ENCODE results near the gene IL1RAPL1.
"Not testable (repeated sequence)": the region's sequence is repeated elsewhere in the genome, so short reads cannot be mapped to it uniquely, and the experiment has no call there.

The IL1RAPL1 gene

DNA sequence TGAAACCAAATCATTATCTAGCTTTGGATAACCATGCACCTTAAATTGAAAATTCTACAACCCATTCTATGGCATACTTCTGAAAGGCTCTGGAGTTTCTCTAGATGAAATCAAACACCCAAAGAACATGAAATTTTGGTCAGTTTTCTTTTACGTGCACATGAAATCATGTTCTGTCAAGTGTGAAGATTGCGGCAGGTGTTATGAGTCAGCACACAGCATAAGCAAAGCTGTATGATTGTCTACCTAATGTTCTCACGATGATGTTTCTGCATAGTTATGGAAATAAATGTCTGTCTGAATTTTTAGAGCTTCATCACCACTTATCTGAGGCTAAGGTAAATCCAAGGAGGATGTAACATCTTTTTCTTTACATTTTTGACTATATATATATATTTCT is 495.3 kb downstream of the IL1RAPL1 start:
- Histone ChIP-seq H3K36me3 (no peaks in the 10 kb centered on the region), H3K9me3 (no peaks in the 10 kb centered on the region), H3K4me3 (ENCODE audit: low read depth in 1 of 2, low read length in 1 of 2) (no peak overlapping the region), H3K27ac (no peak overlapping the region), H3K4me1 (ENCODE audit: control insufficient read depth in 1 of 2, insufficient read depth in 1 of 2, low read depth in 1 of 2, low read length in 1 of 2) (no peaks in the 10 kb centered on the region), H3K27me3 (no peaks in the 10 kb centered on the region)
- TF ChIP-seq, protein P1, sequence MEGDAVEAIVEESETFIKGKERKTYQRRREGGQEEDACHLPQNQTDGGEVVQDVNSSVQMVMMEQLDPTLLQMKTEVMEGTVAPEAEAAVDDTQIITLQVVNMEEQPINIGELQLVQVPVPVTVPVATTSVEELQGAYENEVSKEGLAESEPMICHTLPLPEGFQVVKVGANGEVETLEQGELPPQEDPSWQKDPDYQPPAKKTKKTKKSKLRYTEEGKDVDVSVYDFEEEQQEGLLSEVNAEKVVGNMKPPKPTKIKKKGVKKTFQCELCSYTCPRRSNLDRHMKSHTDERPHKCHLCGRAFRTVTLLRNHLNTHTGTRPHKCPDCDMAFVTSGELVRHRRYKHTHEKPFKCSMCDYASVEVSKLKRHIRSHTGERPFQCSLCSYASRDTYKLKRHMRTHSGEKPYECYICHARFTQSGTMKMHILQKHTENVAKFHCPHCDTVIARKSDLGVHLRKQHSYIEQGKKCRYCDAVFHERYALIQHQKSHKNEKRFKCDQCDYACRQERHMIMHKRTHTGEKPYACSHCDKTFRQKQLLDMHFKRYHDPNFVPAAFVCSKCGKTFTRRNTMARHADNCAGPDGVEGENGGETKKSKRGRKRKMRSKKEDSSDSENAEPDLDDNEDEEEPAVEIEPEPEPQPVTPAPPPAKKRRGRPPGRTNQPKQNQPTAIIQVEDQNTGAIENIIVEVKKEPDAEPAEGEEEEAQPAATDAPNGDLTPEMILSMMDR (IDR thresholded peaks at IDR 0.05), result no peak

DNA sequence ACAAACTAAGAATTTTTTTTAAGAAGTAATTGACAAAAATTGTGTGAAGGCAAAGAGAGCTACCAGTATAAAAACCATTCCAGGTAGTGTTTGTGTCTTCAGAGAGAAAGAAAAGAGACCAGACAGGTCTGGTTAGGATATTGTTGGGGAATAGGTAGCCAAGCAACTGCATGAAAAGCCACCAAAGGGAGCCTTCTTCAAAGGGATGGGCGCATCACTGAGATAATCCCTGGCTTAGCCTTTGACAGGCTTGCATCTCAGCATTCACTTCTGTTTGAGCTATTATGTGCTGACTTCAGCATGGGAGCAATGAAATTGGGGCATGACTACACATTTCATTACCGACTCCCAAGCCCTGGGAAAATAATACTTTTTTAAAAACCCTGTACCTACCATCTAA is 496.6 kb downstream of the IL1RAPL1 start:
- H3K27me3 ChIP-seq, result no peaks in the 10 kb centered on the region
- H3K4me1 ChIP-seq (ENCODE audit: control insufficient read depth in 1 of 2, insufficient read depth in 1 of 2, low read depth in 1 of 2, low read length in 1 of 2), result no peaks in the 10 kb centered on the region
- TF ChIP-seq, protein P1 (IDR thresholded peaks at IDR 0.05), result no peak
- H3K36me3 ChIP-seq, result no peaks in the 10 kb centered on the region
- H3K27ac ChIP-seq, result no peak overlapping the region
- no peaks in the 10 kb centered on the region for H3K9me3 ChIP-seq
- no peak overlapping the region for H3K4me3 ChIP-seq (ENCODE audit: low read depth in 1 of 2, low read length in 1 of 2)

DNA sequence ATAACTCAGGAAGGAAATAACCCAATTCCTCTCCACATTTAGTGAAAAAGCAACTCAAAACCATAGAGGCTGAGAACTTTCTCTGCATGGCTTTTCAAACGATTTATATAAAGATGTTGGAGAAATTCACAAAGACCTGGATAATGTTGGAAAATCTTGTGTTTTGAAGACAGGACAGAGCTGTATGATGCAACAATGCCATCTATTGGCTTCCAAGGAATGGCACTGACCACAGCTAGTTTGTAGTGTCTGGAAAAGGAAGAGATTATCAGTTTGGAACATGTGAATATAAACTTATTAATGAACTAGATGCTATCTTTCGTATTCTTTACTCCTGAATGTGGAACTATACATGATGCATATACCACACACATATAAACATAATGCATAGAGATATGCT is 503.6 kb downstream of the IL1RAPL1 start:
- H3K27ac ChIP-seq, result no peak overlapping the region
- H3K9me3 ChIP-seq, result no peaks in the 10 kb centered on the region
- H3K27me3 ChIP-seq, result no peaks in the 10 kb centered on the region
- no peaks in the 10 kb centered on the region for H3K36me3 ChIP-seq
- TF ChIP-seq, protein P1 (IDR thresholded peaks at IDR 0.05), result no peak
- H3K4me1 ChIP-seq (ENCODE audit: control insufficient read depth in 1 of 2, insufficient read depth in 1 of 2, low read depth in 1 of 2, low read length in 1 of 2), result no peaks in the 10 kb centered on the region
- no peak overlapping the region for H3K4me3 ChIP-seq (ENCODE audit: low read depth in 1 of 2, low read length in 1 of 2)

DNA sequence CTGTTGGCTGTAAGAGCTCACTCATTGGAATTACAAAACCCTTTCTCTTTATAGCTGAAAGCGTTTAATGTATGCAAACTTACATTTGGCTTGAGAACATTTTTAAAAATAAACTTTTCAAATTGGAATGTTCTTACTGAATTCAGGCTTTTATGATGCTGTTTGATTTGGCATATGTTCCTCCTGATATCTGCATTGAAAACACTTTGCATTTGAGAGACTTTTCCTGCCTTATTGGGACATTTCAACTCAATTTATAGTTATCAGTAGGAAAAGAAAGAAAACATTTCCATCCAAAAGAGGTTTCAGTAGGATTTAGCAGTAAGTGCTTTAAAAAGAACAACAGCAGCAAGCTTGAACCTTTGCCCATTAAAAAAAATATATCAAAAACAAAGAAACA is 520.0 kb downstream of the IL1RAPL1 start:
- H3K4me1 ChIP-seq (ENCODE audit: control insufficient read depth in 1 of 2, insufficient read depth in 1 of 2, low read depth in 1 of 2, low read length in 1 of 2), result no peaks in the 10 kb centered on the region
- no peaks in the 10 kb centered on the region for H3K36me3 ChIP-seq
- H3K9me3 ChIP-seq, result no peaks in the 10 kb centered on the region
- H3K27me3 ChIP-seq, result no peaks in the 10 kb centered on the region
- TF ChIP-seq, protein P1 (IDR thresholded peaks at IDR 0.05), result no peak
- no peak overlapping the region for H3K4me3 ChIP-seq (ENCODE audit: low read depth in 1 of 2, low read length in 1 of 2)
- no peak overlapping the region for H3K27ac ChIP-seq

DNA sequence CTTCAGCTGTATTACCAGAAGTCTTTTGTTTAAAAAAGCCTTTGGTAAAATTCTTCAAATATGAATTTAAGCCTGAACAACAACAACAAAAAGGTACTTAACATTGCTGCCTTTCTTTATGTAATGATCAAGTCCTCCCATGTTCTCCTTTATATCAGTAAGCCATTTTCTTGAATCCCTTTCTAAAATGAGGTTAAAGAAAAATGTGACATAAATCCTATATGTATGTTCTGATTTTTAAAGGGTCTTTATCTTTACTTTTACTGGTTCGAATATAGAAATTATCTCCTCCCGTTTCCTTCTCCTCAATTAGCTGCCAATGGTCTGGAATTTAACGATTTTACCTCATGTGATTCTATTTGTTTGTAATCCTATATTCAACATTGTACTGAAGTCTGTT is 522.8 kb downstream of the IL1RAPL1 start:
- H3K4me1 ChIP-seq (ENCODE audit: control insufficient read depth in 1 of 2, insufficient read depth in 1 of 2, low read depth in 1 of 2, low read length in 1 of 2), result no peaks in the 10 kb centered on the region
- H3K27me3 ChIP-seq, result no peaks in the 10 kb centered on the region
- H3K27ac ChIP-seq, result no peak overlapping the region
- TF ChIP-seq, protein P1 (IDR thresholded peaks at IDR 0.05), result no peak
- no peaks in the 10 kb centered on the region for H3K9me3 ChIP-seq
- H3K36me3 ChIP-seq, result no peaks in the 10 kb centered on the region
- no peak overlapping the region for H3K4me3 ChIP-seq (ENCODE audit: low read depth in 1 of 2, low read length in 1 of 2)

DNA sequence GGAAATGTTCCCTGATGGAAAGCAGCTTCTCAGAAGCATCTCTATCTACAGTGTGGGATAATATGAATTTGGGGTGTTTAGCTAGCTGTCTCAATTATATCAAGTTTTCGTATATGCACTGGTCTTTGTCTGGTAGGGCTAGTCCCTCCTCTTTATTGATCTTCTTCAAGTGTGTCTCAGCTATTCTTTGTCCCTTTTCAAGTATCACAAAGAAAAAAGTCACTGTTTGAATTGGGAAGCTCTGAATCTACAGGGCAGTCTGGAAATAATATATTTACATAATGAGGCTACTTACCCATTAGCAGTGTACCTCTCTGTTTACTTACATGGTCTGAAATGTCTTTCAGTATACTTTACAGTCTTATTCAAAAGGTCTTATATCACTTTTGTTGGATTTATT is 526.0 kb downstream of the IL1RAPL1 start:
- TF ChIP-seq, protein P1 (IDR thresholded peaks at IDR 0.05), result no peak
- H3K4me3 ChIP-seq (ENCODE audit: low read depth in 1 of 2, low read length in 1 of 2), result no peak overlapping the region
- H3K9me3 ChIP-seq, result no peaks in the 10 kb centered on the region
- no peak overlapping the region for H3K27ac ChIP-seq
- no peaks in the 10 kb centered on the region for H3K4me1 ChIP-seq (ENCODE audit: control insufficient read depth in 1 of 2, insufficient read depth in 1 of 2, low read depth in 1 of 2, low read length in 1 of 2)
- no peaks in the 10 kb centered on the region for H3K27me3 ChIP-seq
- H3K36me3 ChIP-seq, result no peaks in the 10 kb centered on the region

DNA sequence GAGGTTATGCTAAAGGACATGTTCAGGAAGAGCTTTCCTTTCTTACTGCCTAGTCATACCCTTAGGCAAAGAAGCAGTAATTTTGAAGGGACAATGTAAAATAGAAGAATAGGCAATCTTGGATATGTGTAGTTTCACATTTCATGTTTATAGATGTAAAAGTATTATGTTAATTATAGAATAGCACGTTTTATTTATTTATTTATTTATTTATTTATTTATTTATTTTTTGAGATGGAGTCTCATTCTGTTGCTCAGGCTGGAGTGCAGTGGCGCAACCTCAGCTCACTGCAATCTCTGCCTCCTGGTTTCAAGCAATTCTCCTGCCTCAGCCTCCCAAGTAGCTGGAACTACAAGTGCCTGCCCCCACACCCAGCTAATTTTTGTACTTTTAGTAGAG is 535.6 kb downstream of the IL1RAPL1 start:
- H3K27ac ChIP-seq; H3K4me1 ChIP-seq (ENCODE audit: control insufficient read depth in 1 of 2, insufficient read depth in 1 of 2, low read depth in 1 of 2, low read length in 1 of 2); H3K27me3 ChIP-seq; H3K9me3 ChIP-seq; H3K36me3 ChIP-seq; H3K4me3 ChIP-seq (ENCODE audit: low read depth in 1 of 2, low read length in 1 of 2): not testable (repeated sequence)

Measured in neutrophil (primary cell).